Suppressor macrophage treated with lipopolysaccharide for 1 hour (primary cell): ENCODE results near the gene ACIN1.
"Not testable (repeated sequence)": the region's sequence is repeated elsewhere in the genome, so short reads cannot be mapped to it uniquely, and the experiment has no call there.

Experiments used
- DNase-seq, 3 donors: peaks; one replicate each; pipeline ENCODE4 v3.0.0-alpha.2; 2020 to 2022

The ACIN1 gene

DNA sequence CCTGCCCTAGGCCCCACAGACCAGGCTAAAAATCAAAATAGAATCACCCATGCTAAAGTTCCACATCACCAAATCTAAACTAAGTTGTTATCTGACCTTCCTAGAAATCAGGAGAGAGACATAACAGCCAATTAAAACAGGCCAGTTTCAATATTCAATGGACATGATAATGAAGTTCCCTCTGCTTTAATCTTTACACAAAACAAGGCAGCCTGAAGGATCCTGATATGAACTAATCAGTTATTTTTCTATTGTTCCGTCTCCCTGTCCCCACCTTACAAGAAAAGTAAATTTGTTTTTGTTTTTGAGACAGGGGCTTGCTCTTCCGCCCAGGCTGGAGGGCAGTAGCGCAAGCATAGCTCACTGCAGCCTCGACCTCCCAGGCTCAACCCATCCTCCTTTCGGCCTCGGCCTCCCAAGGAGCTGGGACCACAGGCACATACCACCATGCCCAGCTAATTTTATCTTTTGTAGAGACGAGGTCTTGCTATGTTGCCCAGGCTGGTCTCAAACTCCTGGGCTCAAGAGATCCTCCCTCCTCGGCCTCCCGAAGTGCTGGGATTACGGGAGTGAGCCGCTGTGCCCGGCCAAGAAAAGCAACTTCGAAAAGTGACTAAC is 29.5 kb upstream of the ACIN1 start:
- DNase-seq, result no peak

DNA sequence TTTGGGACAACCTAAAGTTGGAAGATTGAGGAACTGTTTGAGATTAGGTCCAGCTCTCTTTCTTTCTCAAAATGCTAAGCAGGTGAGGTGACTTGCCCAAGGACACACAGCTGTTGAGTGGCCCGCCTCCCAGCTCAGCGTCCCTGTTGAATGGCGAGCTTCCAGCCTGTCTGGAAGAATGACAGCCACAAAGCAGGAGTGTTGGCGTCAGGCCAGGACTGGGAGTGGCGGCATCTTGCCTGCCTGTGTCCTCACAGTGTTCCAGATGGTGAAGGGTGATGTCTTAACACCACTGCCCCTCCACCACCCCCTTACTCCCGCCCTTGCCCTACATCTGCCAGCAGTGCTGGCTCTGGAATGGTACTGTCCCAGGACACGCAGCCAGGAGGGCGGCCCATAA is 28.5 kb upstream of the ACIN1 start:
- DNase-seq, result no peak

DNA sequence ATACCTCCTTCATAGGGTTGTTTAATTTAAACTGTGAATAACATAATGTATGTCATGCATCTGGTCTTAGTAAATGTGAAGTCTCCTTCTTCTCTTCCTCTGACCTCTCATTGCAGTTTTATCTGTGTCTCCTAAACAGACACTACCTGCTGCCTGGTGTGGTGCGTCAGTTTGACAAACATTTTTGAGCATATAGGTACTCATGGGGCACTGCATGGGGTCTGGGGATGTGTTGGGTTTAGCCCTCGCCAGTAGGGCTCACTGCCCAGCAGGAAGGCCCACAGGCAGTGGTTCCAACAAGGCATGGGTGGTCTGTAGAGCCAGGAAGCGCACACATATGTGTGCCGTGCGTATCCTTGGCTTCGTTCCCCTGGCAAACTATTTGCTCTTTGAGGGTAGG is 27.1 kb upstream of the ACIN1 start:
- DNase-seq, result no peak

DNA sequence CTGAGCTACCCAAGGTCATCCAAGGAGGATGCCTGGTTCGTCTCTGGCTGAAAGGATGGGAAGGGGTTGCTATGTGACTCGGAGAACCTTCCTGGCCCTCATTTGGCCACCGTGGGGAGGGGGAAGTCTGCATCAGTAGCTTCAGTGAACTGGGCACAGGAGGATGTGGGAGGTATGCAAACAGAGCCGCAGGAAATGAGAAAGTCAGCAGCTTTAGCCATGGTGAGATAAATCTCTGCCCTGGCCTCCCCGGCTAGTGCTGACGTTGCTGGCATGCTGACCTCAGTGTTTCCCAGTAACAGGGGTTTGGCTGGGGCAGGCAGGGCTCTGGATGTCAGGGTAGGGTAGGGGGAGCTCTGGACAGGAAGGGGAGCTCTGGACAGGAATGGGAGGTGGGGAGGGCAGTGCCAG is 26.4 kb upstream of the ACIN1 start:
- peak; percentile 37 to 75 (median 63) for DNase-seq

DNA sequence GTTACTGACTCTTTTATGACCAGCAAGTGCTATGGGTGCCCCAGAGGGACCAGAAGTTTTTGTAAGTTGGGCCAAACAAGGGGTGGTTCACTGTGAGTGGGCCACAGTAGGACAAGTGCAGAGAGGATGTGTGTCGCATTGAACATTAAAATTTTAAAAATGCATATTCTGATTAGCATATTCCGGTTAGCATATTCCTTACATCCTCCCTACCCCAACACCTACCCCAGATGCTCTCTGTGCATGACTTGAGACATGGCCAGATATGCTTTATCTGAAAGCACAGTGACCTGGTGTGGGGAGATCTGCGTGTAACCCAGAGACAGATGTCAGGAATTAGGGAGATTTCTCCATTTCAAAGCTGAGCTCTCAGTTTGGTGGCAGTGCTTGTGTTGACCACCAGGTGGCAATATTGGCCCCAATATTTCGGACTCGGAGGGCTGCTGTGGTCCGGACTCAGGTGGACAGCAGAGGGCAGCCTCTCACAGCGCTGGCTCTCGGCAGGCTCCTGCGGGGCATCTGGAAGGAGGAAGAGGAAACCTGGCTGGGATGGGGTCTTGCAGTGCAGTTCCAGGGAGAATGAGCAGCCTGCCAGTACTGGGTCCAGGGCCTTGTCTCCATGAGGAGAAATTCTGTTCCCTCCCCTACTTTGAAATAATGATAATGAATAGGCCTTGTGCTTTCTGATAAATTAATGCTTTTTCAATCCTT is 25.8 kb upstream of the ACIN1 start:
- DNase-seq, result peak; percentile 92 to 95 (median 92)

DNA sequence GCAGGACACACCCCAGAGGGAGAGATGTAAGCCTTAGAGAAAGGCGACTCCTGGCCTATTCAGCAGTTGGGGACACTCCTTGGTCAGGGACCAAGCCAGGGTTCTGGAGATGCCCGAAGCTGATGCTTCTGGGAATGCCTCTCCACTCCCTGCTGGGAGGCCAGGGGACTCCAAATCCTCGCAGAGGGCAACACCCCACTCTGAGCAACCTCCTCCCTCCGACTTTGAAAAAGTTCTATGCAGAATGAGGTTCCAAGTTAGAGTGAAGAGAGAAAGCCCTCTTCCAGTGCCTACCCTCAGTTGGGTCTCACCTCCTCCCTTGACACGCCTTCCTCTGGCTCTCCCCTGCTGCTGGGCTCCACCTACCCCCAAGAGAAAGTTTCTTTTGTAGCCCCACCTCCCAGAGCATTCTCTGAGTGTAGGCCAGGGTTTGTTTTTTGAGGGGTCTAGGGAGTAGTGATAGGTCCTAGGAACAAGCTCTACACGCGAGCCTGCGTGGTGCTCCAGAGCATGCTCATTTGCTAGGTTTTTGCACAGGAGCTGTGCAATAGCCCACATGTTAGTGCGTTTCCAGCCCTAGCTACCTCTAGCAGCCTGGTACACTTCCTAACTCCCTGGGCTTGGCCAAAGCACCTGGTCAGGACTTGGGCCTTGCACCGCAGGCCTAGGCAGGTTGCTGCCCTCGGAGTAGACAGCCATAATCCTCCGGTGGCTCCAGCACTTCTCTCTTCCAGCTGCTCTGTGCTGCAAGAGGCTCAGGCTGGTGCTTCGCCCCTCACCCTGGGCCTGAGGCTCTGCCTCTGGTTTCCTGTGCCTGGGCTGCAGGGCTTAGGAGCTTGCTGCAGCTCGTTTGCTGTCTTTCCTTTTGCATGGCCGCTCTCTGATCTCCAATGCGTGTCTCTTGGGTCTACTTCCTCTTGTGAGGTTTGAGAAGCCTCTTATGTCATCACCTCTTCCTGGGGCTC is 24.7 kb upstream of the ACIN1 start:
- peak; percentile 54 to 67 (median 61) for DNase-seq

DNA sequence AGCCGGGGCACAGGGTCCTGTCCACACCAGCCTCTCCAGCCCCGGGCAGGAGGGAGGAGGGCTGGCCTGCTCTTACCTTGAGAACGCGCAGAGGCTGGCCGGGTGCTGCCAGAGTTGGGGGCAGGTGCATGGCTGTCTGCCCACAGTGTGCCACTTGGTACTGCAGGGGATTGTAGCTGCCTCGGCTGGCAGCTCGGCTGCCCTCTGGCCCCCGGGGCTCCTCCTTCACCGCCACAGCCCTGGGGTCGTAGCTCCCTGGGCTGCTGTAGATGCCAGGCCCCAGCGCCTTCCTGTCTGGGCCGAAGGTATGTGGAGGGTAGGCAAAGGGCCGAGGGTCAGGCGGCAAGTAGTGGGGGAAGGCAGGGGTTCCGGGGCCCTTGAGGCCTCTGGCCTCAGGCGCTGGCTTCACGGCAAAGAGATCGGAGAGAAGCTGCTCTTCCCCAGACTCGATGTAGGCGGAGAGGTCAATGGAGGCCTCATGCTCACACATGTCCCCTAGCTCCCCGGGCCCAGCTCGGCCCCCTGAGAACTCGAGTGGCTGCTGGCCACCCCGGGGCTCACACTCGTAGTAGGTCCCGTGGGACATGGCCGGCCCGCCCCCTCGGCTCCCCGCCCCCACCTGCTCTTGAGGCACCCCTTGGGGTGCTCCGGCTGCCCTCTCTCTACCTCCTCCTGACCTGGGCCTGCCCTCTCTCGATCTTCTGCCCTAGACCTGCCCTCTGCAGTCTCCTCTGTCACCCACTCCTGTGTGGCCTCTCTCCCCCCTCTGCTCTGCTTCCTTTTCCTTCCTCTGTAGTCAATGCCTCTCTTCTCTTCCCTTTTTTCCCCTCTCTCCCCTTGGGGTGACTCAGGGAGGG is 23.8 kb upstream of the ACIN1 start, which contains the start of gene CEBPE:
CEBPE (minus strand) TSS at position 750 of the 857 bp plus-strand sequence; CDS start at position 586, 164 bp downstream.
- DNase-seq, result peak; percentile 65 to 79 (median 71)

DNA sequence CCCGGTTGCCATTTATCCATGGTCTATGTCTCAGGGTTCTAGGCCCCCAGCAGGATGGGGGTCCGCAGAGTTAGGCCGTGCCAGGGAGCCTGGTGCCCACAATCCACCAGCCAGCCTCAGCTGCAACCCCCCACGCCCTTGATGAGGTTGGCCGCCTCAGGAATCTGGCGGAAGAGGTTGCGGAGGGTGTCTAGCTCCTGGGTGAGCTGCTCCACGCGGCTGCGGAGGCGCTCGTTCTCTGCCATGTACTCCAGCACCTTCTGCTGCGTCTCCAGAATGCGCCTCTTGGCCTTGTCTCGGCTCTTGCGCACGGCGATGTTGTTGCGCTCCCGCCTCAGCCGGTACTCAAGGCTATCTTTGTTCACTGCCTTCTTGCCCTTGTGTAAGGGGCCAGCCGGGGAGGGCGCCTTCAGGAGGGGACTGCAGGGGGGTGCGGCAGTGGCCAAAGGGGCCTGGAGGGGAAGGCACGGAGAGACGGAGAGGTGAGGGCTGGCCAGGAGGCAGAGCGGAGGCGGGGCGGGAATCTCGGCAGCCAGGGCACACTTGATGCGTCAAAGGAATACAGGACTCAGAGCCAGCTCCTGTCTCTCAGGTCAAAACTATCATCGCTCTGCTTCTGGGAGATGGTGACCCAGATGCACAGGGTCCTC is 22.6 kb upstream of the ACIN1 start:
- DNase-seq, result no peak

DNA sequence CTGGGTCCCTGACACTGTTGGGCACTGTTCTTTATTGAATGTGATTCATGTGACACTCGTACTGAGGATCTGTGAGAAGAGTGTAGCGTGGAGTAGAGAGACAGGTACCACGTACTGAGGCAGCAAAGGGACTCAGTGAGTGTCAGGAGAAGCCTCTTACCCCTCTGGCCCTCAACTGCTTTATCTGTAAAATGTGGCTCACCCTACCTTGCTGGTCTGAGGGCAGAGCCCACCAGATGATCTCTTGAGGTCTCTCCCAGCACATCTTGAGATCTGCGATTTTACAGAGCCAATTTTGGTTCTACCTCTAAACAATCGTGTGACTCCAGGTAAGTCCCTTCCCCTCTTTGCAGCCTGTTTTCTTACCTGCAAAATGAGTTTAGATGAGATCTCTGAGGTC is 21.0 kb upstream of the ACIN1 start:
- no peak for DNase-seq

DNA sequence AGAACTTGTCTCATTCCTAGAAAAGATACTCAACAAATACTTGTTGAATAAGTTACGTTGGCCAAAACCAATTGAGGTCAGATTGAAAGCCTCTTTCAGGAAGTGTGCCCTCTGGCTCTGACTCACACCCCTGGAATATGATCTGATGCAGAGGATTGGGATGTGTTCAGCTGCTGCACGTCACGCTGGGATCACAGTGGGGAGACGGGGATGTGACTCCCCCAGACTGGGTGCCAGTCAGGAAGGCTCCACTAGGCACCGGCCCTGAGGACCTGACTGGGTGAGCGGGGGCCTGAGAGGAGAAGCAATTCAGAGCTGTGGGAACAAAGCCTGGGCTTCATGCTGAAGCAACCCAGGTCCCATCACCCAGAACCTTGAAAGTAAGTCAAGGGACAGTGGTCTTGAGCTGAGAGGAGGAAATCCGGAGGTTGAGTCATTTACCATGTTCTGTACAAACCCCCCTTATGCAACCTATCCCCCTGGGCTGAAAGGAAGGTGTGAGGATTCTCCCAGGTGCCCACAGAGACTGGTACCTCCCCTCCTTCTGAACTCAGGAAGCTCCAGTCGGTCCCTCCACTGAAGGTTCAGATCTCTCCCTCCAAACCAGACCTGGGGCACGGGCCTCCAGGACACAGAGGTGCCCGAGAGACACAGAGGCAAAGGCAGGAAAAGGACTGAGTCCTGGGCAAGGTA is 20.2 kb upstream of the ACIN1 start:
- peak; percentile 87 to 92 (median 87) for DNase-seq

DNA sequence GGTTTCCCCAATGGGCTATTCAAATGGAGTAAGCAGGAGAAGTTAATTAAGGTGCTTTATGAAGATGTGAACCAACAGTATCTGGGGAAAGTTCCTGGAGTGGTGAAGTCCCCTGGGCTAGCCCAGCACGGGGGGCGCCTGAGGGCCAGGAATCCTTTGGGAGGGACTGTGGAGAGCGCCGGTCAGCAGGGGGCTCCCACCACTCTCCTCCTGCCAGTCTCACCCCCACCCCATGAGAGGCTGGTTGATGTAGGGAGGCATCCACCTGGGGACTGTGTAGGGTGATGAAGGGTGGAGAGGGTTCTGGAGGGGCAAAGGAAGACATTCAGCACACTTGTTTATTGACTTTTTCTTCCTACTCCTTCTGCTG is 19.7 kb upstream of the ACIN1 start:
- DNase-seq, result no peak

DNA sequence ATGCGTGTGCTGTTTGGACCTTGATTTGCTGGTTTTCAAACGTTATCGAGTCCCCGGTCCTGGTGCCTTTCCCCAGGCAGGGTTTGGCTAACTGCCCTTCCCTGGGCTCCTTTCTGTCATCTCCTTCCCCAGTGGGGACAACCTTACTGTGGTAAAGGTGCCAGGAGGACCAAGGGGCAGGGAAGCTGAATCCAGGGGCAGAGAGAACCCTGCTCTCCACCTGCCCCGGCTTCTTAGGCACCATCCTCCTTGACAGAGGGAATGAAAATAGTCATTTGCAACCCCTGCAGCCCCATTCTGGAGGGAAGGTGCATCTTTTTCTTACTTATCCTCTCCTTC is 19.2 kb upstream of the ACIN1 start:
- no peak for DNase-seq

DNA sequence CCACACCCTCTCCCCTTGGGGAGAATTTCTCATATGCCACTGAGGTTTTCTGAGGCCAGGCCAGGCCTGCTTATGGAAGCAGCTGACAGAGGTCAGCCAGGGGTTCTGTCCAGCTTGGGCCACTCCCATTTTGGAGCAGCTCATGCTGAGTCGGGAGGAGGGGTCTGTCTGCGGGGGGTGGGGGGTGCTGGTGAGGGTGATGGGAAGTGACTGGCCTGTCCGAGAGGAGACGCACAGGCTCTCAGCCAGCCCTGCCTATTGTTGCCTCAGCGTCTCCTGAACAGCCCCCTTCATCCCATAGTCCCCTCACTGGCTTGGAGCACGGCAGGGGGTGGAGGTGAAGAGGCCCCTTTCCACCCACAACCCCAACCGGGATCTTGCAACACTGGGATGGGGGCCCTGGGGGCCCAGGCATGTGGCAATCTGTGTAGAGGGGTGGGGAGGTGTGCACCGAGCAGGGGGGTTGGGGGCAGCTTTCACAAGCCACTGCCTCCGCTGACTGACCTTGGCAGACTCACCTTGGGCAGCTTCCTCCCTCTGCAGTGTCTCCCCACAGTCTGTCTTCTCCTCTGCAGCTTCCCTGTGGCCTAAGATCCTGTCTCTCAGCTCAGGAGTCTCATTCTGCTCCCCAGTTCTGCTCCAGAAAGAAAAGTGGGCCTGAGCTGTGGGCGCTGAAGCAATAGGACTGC is 18.6 kb upstream of the ACIN1 start:
- no peak for DNase-seq

DNA sequence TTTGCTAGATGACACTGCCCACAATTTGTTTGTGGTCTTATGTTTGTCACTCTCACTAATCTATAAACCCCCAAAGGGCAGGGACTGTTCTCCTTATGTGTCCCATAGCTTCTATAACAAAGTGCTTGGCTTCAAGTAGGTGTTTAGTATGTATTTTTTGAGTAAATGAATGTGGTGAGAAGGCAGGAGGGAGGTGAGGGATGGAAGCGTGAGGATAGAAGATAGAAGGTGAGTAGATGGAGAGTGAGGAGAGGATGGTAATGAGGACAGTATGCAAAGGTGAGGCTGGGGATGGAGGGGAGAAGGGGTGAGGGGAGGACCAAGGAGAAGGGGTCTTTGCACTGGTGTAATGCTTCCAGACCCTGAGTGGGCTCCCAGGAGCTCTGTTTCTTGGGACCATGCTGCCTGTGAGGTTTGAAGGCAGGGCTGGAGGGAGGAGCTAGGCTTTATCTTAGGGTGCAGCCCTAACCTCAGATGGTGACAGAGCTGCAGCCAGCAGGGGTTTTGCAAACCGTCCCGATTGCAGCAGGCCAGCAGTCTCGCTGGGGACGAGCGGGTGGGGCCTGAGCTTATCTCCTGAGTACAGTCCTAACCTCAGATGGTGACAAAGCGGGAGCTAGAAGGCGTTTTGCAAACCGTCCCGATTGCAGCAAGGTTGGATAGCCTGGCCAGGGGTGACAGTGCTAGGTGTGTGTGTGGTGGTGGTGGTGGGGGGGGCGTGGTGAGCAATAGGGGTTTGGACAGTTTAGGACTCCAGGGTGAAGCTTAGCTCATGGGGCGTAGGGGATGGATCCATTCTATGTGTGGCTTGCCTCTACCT is 17.6 kb upstream of the ACIN1 start:
- DNase-seq, result peak in 2 of 3 donors; percentile 22 to 33

DNA sequence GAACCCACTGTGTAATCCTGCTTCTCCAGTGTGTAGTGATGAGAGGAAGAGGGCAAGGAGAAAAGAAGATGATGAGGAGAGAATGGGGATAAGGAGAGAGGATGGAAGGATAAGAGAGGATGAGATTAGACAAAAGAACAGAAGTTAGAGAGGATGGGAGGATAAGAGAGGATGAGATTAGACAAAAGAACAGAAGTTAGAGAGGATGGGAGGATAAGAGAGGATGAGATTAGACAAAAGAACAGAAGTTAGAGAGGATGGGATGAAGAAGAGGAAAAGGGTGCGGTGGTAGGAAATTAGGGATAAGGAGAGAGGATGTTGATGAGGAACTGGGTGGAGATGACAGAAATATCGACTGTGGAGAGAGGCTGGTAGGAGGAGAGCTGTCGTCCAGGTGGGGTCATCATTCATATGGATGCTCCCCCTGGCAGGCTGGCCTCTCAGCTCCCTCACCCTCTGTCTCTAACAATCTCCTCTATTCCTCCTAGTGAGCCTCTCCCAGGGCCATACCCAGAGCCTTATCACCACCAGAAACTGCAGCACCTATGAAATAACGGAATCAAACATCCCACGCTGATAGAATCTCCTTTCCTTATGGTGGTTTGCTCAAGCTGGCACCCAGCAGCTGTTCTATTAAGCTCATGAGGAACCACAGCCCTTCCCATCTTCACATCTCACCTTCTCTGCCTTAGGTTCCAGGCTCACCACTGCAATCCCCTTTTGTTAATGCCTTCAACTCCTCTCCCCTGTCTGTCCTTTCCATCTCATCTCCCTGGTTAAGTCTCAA is 15.8 kb upstream of the ACIN1 start:
- no peak for DNase-seq

DNA sequence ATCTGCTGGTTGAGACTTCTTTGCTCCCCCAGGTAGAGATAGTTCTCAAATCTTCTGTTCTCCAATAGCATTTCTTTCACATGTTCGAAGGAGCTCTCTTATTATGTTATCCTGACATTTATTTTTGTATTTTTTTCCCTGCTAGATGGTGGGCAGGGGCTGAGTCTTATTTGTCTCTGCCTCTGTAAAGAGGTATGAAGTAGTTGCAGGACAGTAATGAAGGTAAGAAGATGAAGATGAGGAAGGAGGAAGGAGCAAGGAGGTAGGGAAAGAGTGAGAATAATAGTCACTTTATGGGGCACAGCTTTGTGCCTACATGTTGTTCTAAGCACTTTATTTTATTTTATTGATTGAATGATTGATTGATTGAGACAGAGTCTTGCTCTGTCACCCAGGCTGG is 14.8 kb upstream of the ACIN1 start:
- no peak for DNase-seq

DNA sequence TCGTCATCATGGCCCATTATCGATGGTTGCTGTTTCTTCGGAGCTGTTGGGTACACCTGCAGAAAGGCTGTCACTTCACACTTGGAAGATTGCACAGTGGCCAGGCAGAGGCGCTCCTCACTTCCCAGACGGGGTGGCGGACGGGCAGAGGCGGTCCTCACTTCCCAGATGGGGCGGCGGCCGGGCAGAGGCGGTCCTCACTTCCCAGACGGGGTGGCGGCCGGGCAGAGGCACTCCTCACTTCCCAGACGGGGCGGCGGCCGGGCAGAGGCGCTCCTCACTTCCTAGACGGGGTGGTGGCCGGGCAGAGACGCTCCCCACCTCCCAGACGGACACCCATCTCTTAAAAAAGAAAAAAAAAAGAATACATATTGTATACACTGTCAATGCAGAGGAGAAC is 13.2 kb upstream of the ACIN1 start:
- DNase-seq, result not testable (repeated sequence)

DNA sequence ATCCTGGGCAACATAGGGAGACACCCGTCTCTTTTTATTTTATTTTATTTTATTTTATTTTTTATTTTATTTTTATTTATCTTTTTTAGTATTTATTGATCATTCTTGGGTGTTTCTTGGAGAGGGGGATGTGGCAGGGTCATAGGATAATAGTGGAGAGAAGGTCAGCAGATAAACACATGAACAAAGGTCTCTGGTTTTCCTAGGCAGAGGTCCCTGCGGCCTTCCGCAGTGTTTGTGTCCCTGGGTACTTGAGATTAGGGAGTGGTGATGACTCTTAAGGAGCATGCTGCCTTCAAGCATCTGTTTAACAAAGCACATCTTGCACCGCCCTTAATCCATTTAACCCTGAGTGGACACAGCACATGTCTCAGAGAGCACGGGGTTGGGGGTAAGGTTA is 12.7 kb upstream of the ACIN1 start:
- not testable (repeated sequence) for DNase-seq

DNA sequence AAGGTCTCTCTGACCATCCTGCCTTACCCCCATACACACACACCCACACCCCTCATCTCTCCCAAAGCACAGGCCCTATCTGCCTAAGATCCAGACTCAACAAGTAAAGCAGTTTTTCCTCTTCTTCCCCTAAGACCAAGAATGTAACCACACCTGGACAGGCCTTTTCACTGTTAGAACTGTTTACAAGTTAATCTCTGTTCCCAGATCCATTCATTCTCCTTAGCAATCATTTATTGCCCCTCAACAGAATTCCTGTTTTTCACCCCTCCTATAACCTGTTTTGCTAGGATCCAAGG is 11.8 kb upstream of the ACIN1 start:
- DNase-seq, result no peak
